ENCODE data around the gene EIF4E3. TPM values are rescaled to one million over a fixed set of nuclear protein-coding genes. Genes with fewer than 3 reads are reported as not detected.

EIF4E3 gene
- polyA plus RNA-seq, 1 donor from 2014 or later: 11.4 TPM

- no peaks in the 10 kb centered on the region for H3K27me3 ChIP-seq (ENCODE audit: insufficient read depth, low read depth, low read length)
- no peak overlapping the region for H2AFZ ChIP-seq (ENCODE audit: low read depth, low read length)
- no peak overlapping the region for H3K4me2 ChIP-seq (ENCODE audit: low read length)
- peaks cover 4% of the 10 kb centered on the region for H3K9me3 ChIP-seq (ENCODE audit: low read length)
- no peaks in the 10 kb centered on the region for H3F3A ChIP-seq (ENCODE audit: insufficient read depth, low read length, poor library complexity, severe bottlenecking)
- no peak overlapping the region for H3K27ac ChIP-seq (ENCODE audit: low read length)
- no peaks in the 10 kb centered on the region for H3K36me3 ChIP-seq (ENCODE audit: insufficient read depth, low read length)
- H4K20me1 ChIP-seq (ENCODE audit: insufficient read depth): no peaks in the 10 kb centered on the region
- TF ChIP-seq EZH2 (IDR thresholded peaks at IDR 0.05; ENCODE audit: borderline replicate concordance, insufficient read depth, low read length, poor library complexity, severe bottlenecking): no peak
- no peak for TF ChIP-seq TAF1 (IDR thresholded peaks at IDR 0.05; ENCODE audit: low read depth)
- TF ChIP-seq CTCF (IDR thresholded peaks at IDR 0.05; ENCODE audit: poor library complexity, severe bottlenecking): no peak
- no peak for TF ChIP-seq MXI1 (conservative IDR thresholded peaks at IDR 0.05; ENCODE audit: poor library complexity, severe bottlenecking)
- TF ChIP-seq REST (IDR thresholded peaks at IDR 0.05; ENCODE audit: borderline replicate concordance): no peak
- no peak for TF ChIP-seq SMC3 (conservative IDR thresholded peaks at IDR 0.05; ENCODE audit: poor library complexity)
- TF ChIP-seq POLR2AphosphoS5 (IDR thresholded peaks at IDR 0.05): no peak
- TF ChIP-seq EP300 (conservative IDR thresholded peaks at IDR 0.05; ENCODE audit: poor library complexity, severe bottlenecking): no peak
- TF ChIP-seq RAD21 (conservative IDR thresholded peaks at IDR 0.05): no peak
- H3K9ac ChIP-seq (ENCODE audit: low read length): no peak overlapping the region
- H3K9me2 ChIP-seq (ENCODE audit: insufficient read depth, low read length): no peaks in the 10 kb centered on the region
- no peak overlapping the region for H3K4me3 ChIP-seq (ENCODE audit: low read length)
- H3K79me2 ChIP-seq (replicated peaks; ENCODE audit: insufficient read depth, low read length): no peaks in the 10 kb centered on the region
Measured at GRCh38 chr3:71732637-71733036, 7.4 kb upstream of the EIF4E3 start.

GRCh38 chr3:71728632-71729342 is 3.6 kb upstream of the EIF4E3 start:
- H3K79me2 ChIP-seq (replicated peaks; ENCODE audit: insufficient read depth, low read length): peaks cover 7% of the 10 kb centered on the region
- H3K9ac ChIP-seq (ENCODE audit: low read length): peak overlapping the region; percentile 46
- H3K36me3 ChIP-seq (ENCODE audit: insufficient read depth, low read length): no peaks in the 10 kb centered on the region
- TF ChIP-seq RAD21 (conservative IDR thresholded peaks at IDR 0.05): no peak
- no peak for TF ChIP-seq SMC3 (conservative IDR thresholded peaks at IDR 0.05; ENCODE audit: poor library complexity)
- TF ChIP-seq REST (IDR thresholded peaks at IDR 0.05; ENCODE audit: borderline replicate concordance): peak; percentile 57
- no peak for TF ChIP-seq POLR2AphosphoS5 (IDR thresholded peaks at IDR 0.05)
- no peak for TF ChIP-seq EZH2 (IDR thresholded peaks at IDR 0.05; ENCODE audit: borderline replicate concordance, insufficient read depth, low read length, poor library complexity, severe bottlenecking)
- TF ChIP-seq MXI1 (conservative IDR thresholded peaks at IDR 0.05; ENCODE audit: poor library complexity, severe bottlenecking): peak; percentile 11
- TF ChIP-seq TAF1 (IDR thresholded peaks at IDR 0.05; ENCODE audit: low read depth): no peak
- no peak for TF ChIP-seq CTCF (IDR thresholded peaks at IDR 0.05; ENCODE audit: poor library complexity, severe bottlenecking)
- TF ChIP-seq EP300 (conservative IDR thresholded peaks at IDR 0.05; ENCODE audit: poor library complexity, severe bottlenecking): peak; percentile 37
- H3K27ac ChIP-seq (ENCODE audit: low read length): peak overlapping the region; percentile 76
- peaks cover 4% of the 10 kb centered on the region for H3K27me3 ChIP-seq (ENCODE audit: insufficient read depth, low read depth, low read length)
- H3F3A ChIP-seq (ENCODE audit: insufficient read depth, low read length, poor library complexity, severe bottlenecking): no peaks in the 10 kb centered on the region
- peak overlapping the region; percentile 20 for H3K4me2 ChIP-seq (ENCODE audit: low read length)
- H3K9me2 ChIP-seq (ENCODE audit: insufficient read depth, low read length): no peaks in the 10 kb centered on the region
- no peak overlapping the region for H2AFZ ChIP-seq (ENCODE audit: low read depth, low read length)
- peak overlapping the region; percentile 54 for H3K4me3 ChIP-seq (ENCODE audit: low read length)
- H4K20me1 ChIP-seq (ENCODE audit: insufficient read depth): no peaks in the 10 kb centered on the region
- peaks cover 4% of the 10 kb centered on the region for H3K9me3 ChIP-seq (ENCODE audit: low read length)

Measured in neural cell (in vitro differentiated cells).